Hepatocyte (in vitro differentiated cells): Measurements from ENCODE around the gene CAPRIN1. TPM values are rescaled to one million over a fixed set of nuclear protein-coding genes. Genes with fewer than 3 reads are reported as not detected.
A peak's percentile ranks its signal among the peaks of the same experiment; 100 is the strongest.

Experiments
- DNase-seq: peaks from one replicate; pipeline ENCODE4 v3.0.0-alpha.2; 2016; ENCODE audit warnings: low spot score
- H2AFZ ChIP-seq: fragments of 200-600 bp; sonication (generic); 2 replicates; pipeline ENCODE4 v1.6.0; 2016; ENCODE audit warnings: antibody characterized with exemption, mild to moderate bottlenecking
- H3K27ac ChIP-seq: fragments of 200-600 bp; sonication (generic); 2 replicates; pipeline ENCODE4 v1.5.1; 2016; ENCODE audit warnings: mild to moderate bottlenecking
- H3K27me3 ChIP-seq: fragments of 200-600 bp; sonication (generic); 2 replicates; pipeline ENCODE4 v1.6.1; 2016
- H3K36me3 ChIP-seq: fragments of 200-600 bp; sonication (generic); replicated peaks from 2 replicates; pipeline ENCODE4 v1.5.1; 2016; ENCODE audit warnings: low read depth; ENCODE audit not compliant: insufficient read depth
- H3K4me1 ChIP-seq: fragments of 200-600 bp; sonication (generic); 2 replicates; pipeline ENCODE4 v1.5.1; 2016; ENCODE audit warnings: mild to moderate bottlenecking, moderate library complexity; ENCODE audit not compliant: insufficient read depth
- H3K4me2 ChIP-seq: fragments of 200-600 bp; sonication (generic); 2 replicates; pipeline ENCODE4 v1.6.0; 2016
- H3K4me3 ChIP-seq: fragments of 200-600 bp; sonication (generic); 2 replicates; pipeline ENCODE4 v1.5.1; 2016; ENCODE audit warnings: mild to moderate bottlenecking
- H3K79me2 ChIP-seq: fragments of 200-600 bp; sonication (generic); 2 replicates; pipeline ENCODE4 v1.6.0; 2017; ENCODE audit warnings: mild to moderate bottlenecking
- H3K9me2 ChIP-seq: fragments of 200-600 bp; sonication (generic); replicated peaks from 2 replicates; pipeline ENCODE4 v1.6.0; 2017; ENCODE audit warnings: mild to moderate bottlenecking; ENCODE audit not compliant: insufficient read depth
- H3K9me3 ChIP-seq: fragments of 200-600 bp; sonication (generic); 2 replicates; pipeline ENCODE4 v1.5.1; 2016; ENCODE audit warnings: low read depth, mild to moderate bottlenecking
- H4K20me1 ChIP-seq: fragments of 200-600 bp; sonication (generic); 2 replicates; pipeline ENCODE4 v1.6.0; 2016; ENCODE audit warnings: mild to moderate bottlenecking; ENCODE audit not compliant: insufficient read depth, poor library complexity, severe bottlenecking
- EZH2 ChIP-seq: fragments of 200-600 bp; sonication (generic); IDR thresholded peaks from 2 replicates; pipeline ENCODE4 v1.6.1; 2016; ENCODE audit warnings: antibody characterized with exemption, mild to moderate bottlenecking, borderline replicate concordance
- EZH2phosphoT487 ChIP-seq: fragments of 200-600 bp; sonication (generic); IDR thresholded peaks from one replicate; pipeline ENCODE4 v1.6.1; 2018; ENCODE audit warnings: antibody characterized with exemption, mild to moderate bottlenecking, low read depth, moderate library complexity; ENCODE audit not compliant: unreplicated experiment, severe bottlenecking
- WGBS: methylation state at CpG from one replicate; pipeline ENCODE4 v1.1.6; 2016; ENCODE audit warnings: low lambda C conversion rate; ENCODE audit errors: missing lambda C conversion rate; 5-methylcytosine and 5-hydroxymethylcytosine counted together
- polyA plus RNA-seq: library from polyadenylated mRNA; unstranded; fragments of >200 nt; fragmentation: Nextera tagmentation; extraction: Ambion mirVana; gene quantifications from 2 replicates; pipeline ENCODE4 v1.2.1, GENCODE V29; 2016
- total RNA-seq: library from RNA; depleted of rRNA; stranded (reverse); fragments of >200 nt; gene quantifications from 2 replicates; pipeline ENCODE4 v1.2.3, GENCODE V29; 2014
- TF ChIP-seq, protein P1 (sequence below): fragments of 200-600 bp; sonication (generic); IDR thresholded peaks from 2 replicates; pipeline ENCODE4 v1.5.1; 2016; ENCODE audit warnings: antibody characterized with exemption, mild to moderate bottlenecking; ENCODE audit not compliant: poor library complexity

The CAPRIN1 gene
- total and polyA plus RNA-seq, 2 experiments from 2014 or later: 102 to 217 TPM

DNA sequence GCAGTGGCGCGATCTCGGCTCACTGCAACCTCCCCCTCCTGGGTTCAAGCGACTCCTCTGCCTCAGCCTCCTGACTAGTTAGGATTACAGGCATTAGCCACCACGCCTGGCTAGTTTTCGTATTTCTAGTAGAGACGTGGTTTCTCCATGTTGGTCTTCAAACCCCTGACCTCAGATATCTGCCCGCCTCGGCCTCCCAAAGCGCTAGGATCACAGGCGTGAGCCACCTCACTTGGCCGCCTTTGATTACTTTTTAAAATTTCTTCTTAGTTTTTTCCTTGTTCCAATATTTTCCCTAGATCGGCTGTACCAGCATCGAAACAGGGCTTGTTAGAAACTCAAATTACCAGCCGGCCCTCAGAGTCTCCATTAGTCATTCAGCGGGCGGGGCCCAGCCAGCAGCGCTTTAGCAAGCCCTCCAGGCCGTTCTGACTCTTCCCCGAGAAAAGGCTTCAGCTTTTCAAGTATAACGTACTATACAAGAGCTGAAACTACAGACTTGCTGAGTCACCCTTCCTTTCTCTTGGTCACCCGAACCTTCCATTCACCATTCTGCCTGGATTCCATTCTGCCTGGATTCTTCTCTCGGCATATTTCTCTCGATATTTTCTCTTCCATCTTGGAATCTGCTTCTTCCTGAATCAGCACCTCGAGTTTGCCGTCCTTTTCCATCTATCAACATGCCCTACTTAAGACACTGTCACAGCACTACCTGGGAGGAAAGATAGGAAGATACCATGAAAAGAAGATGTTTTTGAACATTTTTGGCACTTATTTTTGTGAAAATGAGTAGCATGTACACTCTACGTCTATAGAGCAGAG lies 6.7 kb upstream of the CAPRIN1 start:
- no peaks in the 10 kb centered on the region for H3K27me3 ChIP-seq
- H3K4me3 ChIP-seq: no peak overlapping the region
- WGBS: 68% methylated on average over 27 of the region's 27 CpGs
- H3K4me1 ChIP-seq: peaks cover under 1% of the 10 kb centered on the region
- no peaks in the 10 kb centered on the region for H3K36me3 ChIP-seq
- peak overlapping the region; percentile 50 for H3K4me2 ChIP-seq
- H4K20me1 ChIP-seq: no peaks in the 10 kb centered on the region
- no peaks in the 10 kb centered on the region for H3K79me2 ChIP-seq
- H3K27ac ChIP-seq: peak overlapping the region; percentile 62
- no peaks in the 10 kb centered on the region for H3K9me2 ChIP-seq
- TF ChIP-seq, protein P1, sequence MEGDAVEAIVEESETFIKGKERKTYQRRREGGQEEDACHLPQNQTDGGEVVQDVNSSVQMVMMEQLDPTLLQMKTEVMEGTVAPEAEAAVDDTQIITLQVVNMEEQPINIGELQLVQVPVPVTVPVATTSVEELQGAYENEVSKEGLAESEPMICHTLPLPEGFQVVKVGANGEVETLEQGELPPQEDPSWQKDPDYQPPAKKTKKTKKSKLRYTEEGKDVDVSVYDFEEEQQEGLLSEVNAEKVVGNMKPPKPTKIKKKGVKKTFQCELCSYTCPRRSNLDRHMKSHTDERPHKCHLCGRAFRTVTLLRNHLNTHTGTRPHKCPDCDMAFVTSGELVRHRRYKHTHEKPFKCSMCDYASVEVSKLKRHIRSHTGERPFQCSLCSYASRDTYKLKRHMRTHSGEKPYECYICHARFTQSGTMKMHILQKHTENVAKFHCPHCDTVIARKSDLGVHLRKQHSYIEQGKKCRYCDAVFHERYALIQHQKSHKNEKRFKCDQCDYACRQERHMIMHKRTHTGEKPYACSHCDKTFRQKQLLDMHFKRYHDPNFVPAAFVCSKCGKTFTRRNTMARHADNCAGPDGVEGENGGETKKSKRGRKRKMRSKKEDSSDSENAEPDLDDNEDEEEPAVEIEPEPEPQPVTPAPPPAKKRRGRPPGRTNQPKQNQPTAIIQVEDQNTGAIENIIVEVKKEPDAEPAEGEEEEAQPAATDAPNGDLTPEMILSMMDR: no peak
- no peak for TF ChIP-seq EZH2phosphoT487
- TF ChIP-seq EZH2: no peak
- H3K9me3 ChIP-seq: no peaks in the 10 kb centered on the region
- H2AFZ ChIP-seq: peak overlapping the region; percentile 7
- peak; percentile 73 for DNase-seq

DNA sequence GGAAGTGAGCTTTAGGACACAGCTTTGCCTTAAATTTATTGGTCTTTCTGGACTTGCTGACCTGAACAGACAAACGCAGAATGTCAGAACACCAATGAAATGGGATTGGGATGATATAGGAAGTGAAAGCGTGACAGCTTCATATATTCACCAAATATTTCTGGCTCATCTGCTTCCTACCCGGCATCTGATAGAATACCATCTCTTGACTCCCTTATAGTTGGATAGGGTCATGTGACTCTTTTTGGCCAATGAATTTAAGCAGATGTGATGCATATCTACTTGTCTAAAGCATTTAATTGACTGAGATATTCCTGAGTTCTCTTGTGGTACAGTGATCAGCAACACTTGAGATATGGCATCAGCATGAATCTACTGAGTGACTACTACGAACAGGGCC lies 2.5 kb upstream of the CAPRIN1 start:
- no peak for DNase-seq
- Histone ChIP-seq H3K4me3 (no peak overlapping the region), H3K36me3 (no peaks in the 10 kb centered on the region), H3K27ac (no peak overlapping the region), H3K9me3 (no peaks in the 10 kb centered on the region), H2AFZ (no peak overlapping the region), H4K20me1 (peaks cover 6% of the 10 kb centered on the region), H3K4me1 (peaks cover 11% of the 10 kb centered on the region), H3K27me3 (no peaks in the 10 kb centered on the region), H3K4me2 (no peak overlapping the region), H3K79me2 (peaks cover 19% of the 10 kb centered on the region), H3K9me2 (no peaks in the 10 kb centered on the region)
- WGBS: 93% methylated on average over 4 of the region's 4 CpGs
- TF ChIP-seq EZH2 (no peak), EZH2phosphoT487 (no peak)
- TF ChIP-seq, protein P1: no peak

DNA sequence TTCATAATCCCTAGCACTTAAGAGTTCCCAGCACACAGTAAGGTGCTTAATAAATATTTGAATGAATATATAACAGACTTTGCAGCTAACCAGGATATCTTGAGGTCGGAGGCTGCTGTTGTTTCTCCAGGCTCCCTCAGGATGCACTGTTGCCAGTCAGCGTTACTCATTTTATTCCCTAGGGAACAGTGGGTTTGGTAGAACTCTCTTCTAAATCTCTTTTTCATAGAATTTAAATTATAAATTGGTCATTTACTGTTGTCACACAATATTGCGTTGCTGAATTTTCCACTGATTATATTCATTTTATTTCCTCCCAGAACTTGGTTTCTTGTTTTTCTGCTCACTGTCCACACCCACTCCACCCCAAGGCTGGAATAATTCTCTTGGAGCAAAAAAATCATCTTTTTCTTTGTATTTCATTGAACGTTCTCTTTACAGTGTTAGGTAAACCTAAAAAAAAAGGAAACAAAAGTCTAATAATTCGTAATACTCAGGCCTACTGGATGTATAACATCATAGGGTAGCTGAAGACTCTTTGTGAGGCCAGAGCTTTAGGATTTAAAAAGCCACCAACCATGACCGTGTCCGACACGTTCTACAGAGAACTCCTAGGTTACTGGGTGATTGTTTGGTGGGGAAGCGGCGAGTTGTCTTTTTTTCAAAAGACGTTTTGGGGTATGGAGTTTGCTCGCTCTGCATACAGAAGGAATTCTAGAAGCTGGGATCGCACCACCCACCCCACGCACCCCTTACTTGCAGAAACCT lies 766 bp upstream of the CAPRIN1 start:
- no peak for DNase-seq
- TF ChIP-seq EZH2 (no peak), EZH2phosphoT487 (no peak)
- TF ChIP-seq, protein P1: no peak
- no peaks in the 10 kb centered on the region for H3K27me3 ChIP-seq
- peak overlapping the region; percentile 61 for H2AFZ ChIP-seq
- no peaks in the 10 kb centered on the region for H3K9me2 ChIP-seq
- peak overlapping the region; percentile 94 for H3K4me3 ChIP-seq
- H3K36me3 ChIP-seq: no peaks in the 10 kb centered on the region
- peak overlapping the region; percentile 78 for H3K4me2 ChIP-seq
- H3K79me2 ChIP-seq: peaks cover 36% of the 10 kb centered on the region
- no peaks in the 10 kb centered on the region for H3K9me3 ChIP-seq
- H3K27ac ChIP-seq: peak overlapping the region; percentile 97
- H3K4me1 ChIP-seq: peaks cover 27% of the 10 kb centered on the region
- 14% methylated on average over 14 of the region's 14 CpGs for WGBS
- peaks cover 24% of the 10 kb centered on the region for H4K20me1 ChIP-seq
